SK-N-SH (cell line): Measurements from ENCODE around the gene MIPEP.

Experiments used
- MXI1 ChIP-seq: IDR thresholded peaks from 2 replicates; pipeline ENCODE4 v1.6.1; 2012; ENCODE audit warnings: mild to moderate bottlenecking, low read depth, low read length, improper control_type of control experiment
- NRF1 ChIP-seq: IDR thresholded peaks from 2 replicates; pipeline ENCODE4 v1.6.1; 2012; ENCODE audit warnings: low read depth, mild to moderate bottlenecking, low read length
- YY1 ChIP-seq: IDR thresholded peaks from 2 replicates; pipeline ENCODE4 v1.4.0; 2012; ENCODE audit warnings: low read depth, mild to moderate bottlenecking

DNA sequence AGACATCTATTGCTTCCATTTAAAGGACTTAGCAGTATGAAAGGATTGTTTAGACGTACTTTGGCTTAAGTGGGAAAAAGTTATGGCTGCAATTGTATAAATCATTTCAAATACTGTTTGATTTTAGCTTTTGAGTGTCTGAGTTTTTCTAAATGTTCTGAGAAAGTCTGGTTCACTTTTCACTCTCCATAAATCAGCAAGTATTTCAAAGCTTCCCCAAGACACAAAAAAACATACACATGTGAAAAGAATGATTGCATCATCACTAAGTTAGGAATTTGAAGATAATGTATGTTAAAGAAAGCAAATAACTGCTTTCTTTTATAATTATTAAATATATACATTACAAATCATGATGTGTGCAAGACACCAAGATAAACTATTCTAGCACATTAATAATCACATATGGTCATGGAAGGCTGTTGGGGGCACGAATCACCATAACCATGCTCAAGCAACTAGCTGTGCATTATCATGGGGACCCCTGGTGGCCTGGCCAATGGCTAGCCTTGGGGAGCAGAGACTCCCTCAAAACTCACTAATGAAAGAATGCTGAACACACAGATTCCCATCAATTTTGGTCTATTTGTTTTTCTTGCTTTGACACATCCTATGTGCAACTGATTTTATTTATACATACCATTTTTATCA lies 111.1 kb downstream of the MIPEP start:
- no peak for TF ChIP-seq NRF1
- no peak for TF ChIP-seq YY1
- no peak for TF ChIP-seq MXI1
